ENCODE results near the gene SPSB1.

SPSB1 gene

GRCh38 chr1:9401080-9401453, 108.4 kb downstream of the SPSB1 start:
- no peaks in the 10 kb centered on the region for H3K36me3 Mint-ChIP-seq
- H3K9me3 Mint-ChIP-seq, result no peaks in the 10 kb centered on the region
- H3K4me3 Mint-ChIP-seq, result no peak overlapping the region
- H3K27ac Mint-ChIP-seq, result no peak overlapping the region
- no peaks in the 10 kb centered on the region for H3K4me1 Mint-ChIP-seq
- no peak for ATAC-seq
- DNase-seq (ENCODE audit: low spot score in 2 of 2), result no peak

DNA sequence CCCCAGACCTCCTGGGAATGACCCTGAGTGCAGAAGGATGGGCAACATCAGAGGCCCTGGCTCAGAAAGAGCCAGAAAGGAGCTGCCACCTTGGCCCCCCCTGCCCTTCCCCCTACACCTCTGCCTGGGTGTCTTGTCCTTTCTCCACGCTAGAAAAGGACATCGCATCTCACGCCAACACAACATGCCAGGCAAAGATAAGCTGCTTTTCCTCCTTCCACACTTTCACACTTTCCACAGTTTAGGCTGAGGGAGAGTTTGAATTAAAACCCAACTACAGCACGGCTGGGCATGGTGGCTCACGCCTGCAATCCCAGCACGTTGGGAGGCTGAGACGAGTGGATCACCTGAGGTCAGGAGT, 109.5 kb downstream of the SPSB1 start:
- DNase-seq (ENCODE audit: low spot score in 2 of 2), result no peak

DNA sequence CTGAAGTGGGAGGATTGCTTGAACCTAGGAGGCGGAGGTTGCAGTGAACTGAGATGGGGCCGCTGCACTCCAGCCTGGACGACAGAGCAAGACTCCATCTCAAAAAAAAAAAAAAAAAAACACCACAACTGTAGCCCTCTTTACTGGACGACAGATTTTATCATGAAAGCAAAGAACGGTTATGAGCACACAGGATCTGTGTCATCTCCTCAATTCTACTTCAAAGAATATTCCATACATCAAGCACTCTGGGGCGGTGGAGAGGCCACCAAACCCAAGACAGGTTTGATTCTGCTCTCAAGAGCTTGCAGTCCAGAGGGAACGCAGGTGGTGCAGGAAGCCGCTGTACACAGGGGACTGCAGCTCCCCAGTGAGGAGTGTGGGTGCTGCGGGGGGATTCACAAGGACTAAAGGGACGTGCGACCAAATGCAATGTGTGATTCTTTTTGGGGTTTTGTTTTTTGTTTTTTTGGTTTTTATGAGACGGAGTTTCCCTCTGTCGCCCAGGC, 110.1 kb downstream of the SPSB1 start:
- Mint-ChIP-seq H3K27ac (no peak overlapping the region), H3K4me3 (no peak overlapping the region), H3K36me3 (no peaks in the 10 kb centered on the region), H3K9me3 (no peaks in the 10 kb centered on the region), H3K4me1 (no peaks in the 10 kb centered on the region)
- DNase-seq (ENCODE audit: low spot score in 2 of 2), result no peak
- no peak for ATAC-seq

More for the DNA sequence above, 109.5 kb downstream of the SPSB1 start:
- H3K4me3 Mint-ChIP-seq, result no peak overlapping the region
- no peak for ATAC-seq
- H3K27ac Mint-ChIP-seq, result no peak overlapping the region
- H3K4me1 Mint-ChIP-seq, result no peaks in the 10 kb centered on the region
- no peaks in the 10 kb centered on the region for H3K9me3 Mint-ChIP-seq
- no peaks in the 10 kb centered on the region for H3K36me3 Mint-ChIP-seq

- H3K4me1 Mint-ChIP-seq, result no peaks in the 10 kb centered on the region
- no peaks in the 10 kb centered on the region for H3K36me3 Mint-ChIP-seq
- DNase-seq (ENCODE audit: low spot score in 2 of 2) (no peak), ATAC-seq (no peak)
- H3K9me3 Mint-ChIP-seq, result no peaks in the 10 kb centered on the region
- H3K27ac Mint-ChIP-seq, result peak overlapping the region; percentile 30
- no peak overlapping the region for H3K4me3 Mint-ChIP-seq
These were observed 111.6 kb downstream of the SPSB1 start for GRCh38 chr1:9404117-9404914.

DNA sequence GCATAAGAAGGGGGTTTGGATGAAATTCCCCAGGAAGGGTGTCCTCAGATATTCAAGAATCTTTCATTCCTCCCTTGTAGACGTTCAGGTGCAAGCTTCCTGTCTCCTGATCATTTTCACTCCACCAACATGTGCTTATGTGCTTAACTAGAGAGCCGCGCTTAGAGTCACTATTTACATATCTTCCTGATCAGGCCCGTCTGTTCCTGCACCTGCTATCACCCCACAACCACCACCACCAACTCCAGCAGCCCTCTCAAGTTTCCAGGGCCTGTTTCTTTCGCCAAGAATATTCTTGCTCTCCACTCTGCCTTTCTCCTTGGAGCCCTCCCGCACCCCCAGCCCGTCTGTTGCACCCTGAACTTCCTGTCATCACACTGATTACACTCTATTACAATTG, 113.4 kb downstream of the SPSB1 start:
- ATAC-seq (no peak), DNase-seq (ENCODE audit: low spot score in 2 of 2) (no peak)
- H3K27ac Mint-ChIP-seq, result no peak overlapping the region
- H3K4me3 Mint-ChIP-seq, result no peak overlapping the region
- no peaks in the 10 kb centered on the region for H3K9me3 Mint-ChIP-seq
- H3K4me1 Mint-ChIP-seq, result peaks cover 5% of the 10 kb centered on the region
- peaks cover 11% of the 10 kb centered on the region for H3K36me3 Mint-ChIP-seq

- Mint-ChIP-seq H3K36me3 (peaks cover 22% of the 10 kb centered on the region), H3K4me1 (peaks cover 29% of the 10 kb centered on the region), H3K4me3 (peak overlapping the region; percentile 19), H3K9me3 (no peaks in the 10 kb centered on the region), H3K27ac (peak overlapping the region; percentile 94)
- DNase-seq (ENCODE audit: low spot score in 2 of 2) (peak in 1 of 2 donors; percentile 62), ATAC-seq (peak; percentile 31)
These were observed 118.1 kb downstream of the SPSB1 start for GRCh38 chr1:9410737-9411297.

DNA sequence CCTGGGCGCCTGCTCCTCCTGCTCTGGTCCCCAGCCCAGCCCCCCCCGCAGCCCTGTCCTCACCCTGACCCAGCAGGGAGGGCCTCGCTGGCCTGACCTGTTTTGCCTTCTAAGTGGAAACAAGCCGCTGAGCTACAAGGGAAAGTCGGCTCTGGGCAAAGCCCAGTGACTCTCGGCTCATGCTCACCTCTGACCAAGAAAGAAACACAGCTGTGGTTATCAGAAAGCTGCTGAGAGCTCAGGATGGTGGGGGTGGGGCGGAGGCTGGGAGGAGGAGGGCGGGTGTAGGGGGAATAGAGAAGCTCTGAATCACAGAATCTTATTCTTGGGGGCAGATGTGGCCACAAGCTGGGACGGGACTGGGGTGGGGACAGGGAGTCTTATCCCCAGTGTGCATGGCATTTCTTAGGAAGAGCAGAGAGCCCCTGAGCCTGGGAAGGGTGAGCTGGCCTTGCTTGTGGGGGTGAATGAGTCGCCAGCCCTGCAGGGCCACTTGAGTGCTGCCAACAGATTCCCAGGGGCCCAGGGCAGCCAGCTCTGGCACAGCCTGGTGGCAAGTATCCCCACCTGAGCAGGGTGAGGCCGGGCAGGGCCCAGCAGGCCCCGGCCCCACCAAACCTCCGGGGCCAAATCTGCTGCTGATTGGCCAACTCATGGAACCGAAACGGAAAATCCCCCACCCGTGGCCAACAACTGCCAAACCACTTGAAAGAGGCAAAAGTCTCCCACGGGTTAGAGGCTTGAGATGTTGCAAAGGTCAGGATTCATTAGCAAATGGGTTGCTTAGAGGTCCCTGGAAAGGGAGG, 120.6 kb downstream of the SPSB1 start:
- Mint-ChIP-seq H3K36me3 (peaks cover 22% of the 10 kb centered on the region), H3K9me3 (no peaks in the 10 kb centered on the region), H3K27ac (peak overlapping the region; percentile 60), H3K4me3 (peak overlapping the region; percentile 51), H3K4me1 (peaks cover 51% of the 10 kb centered on the region)
- DNase-seq (ENCODE audit: low spot score in 2 of 2), result peak; percentile 36 to 80
- ATAC-seq, result peak; percentile 93

- DNase-seq (ENCODE audit: low spot score in 2 of 2) (no peak), ATAC-seq (no peak)
- peaks cover 22% of the 10 kb centered on the region for H3K36me3 Mint-ChIP-seq
- H3K9me3 Mint-ChIP-seq, result no peaks in the 10 kb centered on the region
- peak overlapping the region; percentile 51 for H3K4me3 Mint-ChIP-seq
- peaks cover 51% of the 10 kb centered on the region for H3K4me1 Mint-ChIP-seq
- no peak overlapping the region for H3K27ac Mint-ChIP-seq
These were observed 121.2 kb downstream of the SPSB1 start for GRCh38 chr1:9413877-9414213.

DNA sequence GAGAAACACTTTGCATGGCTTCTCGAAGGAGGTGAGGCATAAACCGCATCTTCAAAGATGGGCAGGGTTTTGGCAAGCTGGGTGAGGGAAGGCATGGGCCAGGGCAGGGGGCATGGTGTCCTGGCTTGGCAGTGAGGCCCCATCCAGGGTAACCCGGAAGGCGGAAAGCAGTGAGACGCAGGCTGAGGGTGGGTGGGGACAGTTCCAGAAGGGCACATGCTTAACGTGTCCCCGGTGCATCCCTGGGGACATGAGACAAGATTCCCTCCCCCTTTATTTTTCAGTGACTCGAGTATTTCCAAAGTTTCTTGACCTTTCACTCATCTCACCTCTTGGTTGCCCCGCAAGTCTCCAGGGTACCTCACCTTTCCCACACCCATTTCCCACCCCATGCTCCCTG, 123.8 kb downstream of the SPSB1 start:
- Mint-ChIP-seq H3K4me3 (peak overlapping the region; percentile 16), H3K4me1 (peaks cover 43% of the 10 kb centered on the region), H3K9me3 (no peaks in the 10 kb centered on the region), H3K36me3 (peaks cover 7% of the 10 kb centered on the region), H3K27ac (no peak overlapping the region)
- DNase-seq (ENCODE audit: low spot score in 2 of 2) (no peak), ATAC-seq (no peak)

- Mint-ChIP-seq H3K4me3 (peak overlapping the region; percentile 16), H3K4me1 (peaks cover 39% of the 10 kb centered on the region), H3K9me3 (no peaks in the 10 kb centered on the region), H3K36me3 (peaks cover 2% of the 10 kb centered on the region), H3K27ac (no peak overlapping the region)
- ATAC-seq (no peak), DNase-seq (ENCODE audit: low spot score in 2 of 2) (no peak)
These were observed 124.3 kb downstream of the SPSB1 start for GRCh38 chr1:9416918-9417500.

GRCh38 chr1:9417695-9418094, 125.0 kb downstream of the SPSB1 start:
- ATAC-seq (no peak), DNase-seq (ENCODE audit: low spot score in 2 of 2) (no peak)
- no peak overlapping the region for H3K27ac Mint-ChIP-seq
- no peaks in the 10 kb centered on the region for H3K36me3 Mint-ChIP-seq
- peaks cover 35% of the 10 kb centered on the region for H3K4me1 Mint-ChIP-seq
- H3K4me3 Mint-ChIP-seq, result peak overlapping the region; percentile 16
- no peaks in the 10 kb centered on the region for H3K9me3 Mint-ChIP-seq

- H3K27ac Mint-ChIP-seq, result no peak overlapping the region
- no peaks in the 10 kb centered on the region for H3K36me3 Mint-ChIP-seq
- no peak overlapping the region for H3K4me3 Mint-ChIP-seq
- H3K9me3 Mint-ChIP-seq, result no peaks in the 10 kb centered on the region
- ATAC-seq (no peak), DNase-seq (ENCODE audit: low spot score in 2 of 2) (no peak)
- H3K4me1 Mint-ChIP-seq, result peaks cover 23% of the 10 kb centered on the region
These were observed 126.2 kb downstream of the SPSB1 start for GRCh38 chr1:9418851-9419250.
